Upper lobe of left lung (tissue), 6 donors: ENCODE data around the gene FASTK. TPM values are rescaled to one million over a fixed set of nuclear protein-coding genes. Genes with fewer than 3 reads are reported as not detected.
A peak's percentile ranks its signal among the peaks of the same experiment; 100 is the strongest.

Experiments
- ATAC-seq, 2 donors: fragments of 200-7000 bp; cut with Tn5 transposase; one replicate each; pipeline ENCODE4 v1.9.1; 2022; ENCODE audit warnings: mild to moderate bottlenecking in 2 of 2, moderate library complexity in 2 of 2; ENCODE audit not compliant: low FRiP score in 2 of 2
- DNase-seq, 2 donors: peaks; one replicate each; pipeline ENCODE4 v3.0.0-alpha.2; 2019 to 2020
- H3K27ac ChIP-seq, 4 donors: fragments of 200-600 bp; sonication (generic); one replicate each; pipeline ENCODE4 v1.5.1; 2016 to 2019
- H3K27me3 ChIP-seq, 4 donors: fragments of 200-600 bp; sonication (generic); one replicate each; pipeline ENCODE4 v1.5.1; 2017 to 2019
- H3K36me3 ChIP-seq, 4 donors: fragments of 200-600 bp; sonication (generic); one replicate each; pipeline ENCODE4 v1.5.1; 2016 to 2019
- H3K4me1 ChIP-seq, 4 donors: fragments of 200-600 bp; sonication (generic); one replicate each; pipeline ENCODE4 v1.5.1; 2018 to 2019
- H3K4me3 ChIP-seq, 4 donors: fragments of 200-600 bp; sonication (generic); one replicate each; pipeline ENCODE4 v1.5.1; 2017 to 2019; ENCODE audit warnings: mild to moderate bottlenecking in 2 of 4, moderate library complexity in 1 of 4
- H3K9me3 ChIP-seq, 4 donors: fragments of 200-600 bp; sonication (generic); one replicate each; pipeline ENCODE4 v1.5.1; 2018 to 2019
- EP300 ChIP-seq, 4 donors: sonication (generic); formaldehyde crosslinking; IDR thresholded peaks; one replicate each; pipeline ENCODE4 v1.5.1; 2017; ENCODE audit warnings: antibody characterized with exemption in 4 of 4, control low read depth in 2 of 4
- POLR2A ChIP-seq, 4 donors: fragments of 450-650 bp; IDR thresholded peaks; one replicate each; pipeline ENCODE4 v1.5.1; 2016 to 2017; ENCODE audit warnings: antibody characterized with exemption in 4 of 4, mild to moderate bottlenecking in 2 of 4
- POLR2AphosphoS5 ChIP-seq, 2 donors: sonication (generic); formaldehyde crosslinking; IDR thresholded peaks; one replicate each; pipeline ENCODE4 v1.5.1; 2017; ENCODE audit warnings: antibody characterized with exemption in 2 of 2
- WGBS, 2 donors: methylation state at CpG; one replicate each; pipeline ENCODE4 v1.1.5; 2017 to 2018; 5-methylcytosine and 5-hydroxymethylcytosine counted together
- total RNA-seq, 6 donors: library from RNA; depleted of rRNA in 4 of 6; stranded (reverse); fragments of >200 nt in 4 of 6; gene quantifications; one replicate each; pipeline versions ENCODE4 v1.1.0 to v1.2.1, GENCODE V29; 2016 to 2021
- TF ChIP-seq, protein P1 (sequence below), 6 experiments: fragments of 450-650 bp in 4 of 6; fragments of 200-600 bp in 2 of 6; sonication (generic) in 2 of 6; IDR thresholded peaks; one replicate each; pipeline ENCODE4 v1.5.1; 2016 to 2019; ENCODE audit warnings: antibody characterized with exemption in 6 of 6
- donor health status: DM: no; HTN: no; CAD: no; lungs with moderate emphysema.
- donor health status: DM: no; HTN: yes; CAD: no; lungs with severe emphysema.

FASTK gene
- total RNA-seq, 6 donors from 2014 or later, result 54.3 to 136 (median 78.0) TPM

GRCh38 chr7:151110941-151111645, 30.5 kb upstream of the FASTK start:
- peak overlapping the region in 2 of 4 donors; percentile 10 to 40 for H3K27ac ChIP-seq
- 22 to 56% methylated on average over 9 to 11 of the region's 20 CpGs for WGBS, 2 donors
- H3K4me3 ChIP-seq, result no peak overlapping the region
- peaks cover 22 to 55% (median 35%) of the 10 kb centered on the region in 4 donors for H3K4me1 ChIP-seq
- peak; percentile 71 to 80 for ATAC-seq
- no peaks in the 10 kb centered on the region for H3K27me3 ChIP-seq
- peak; percentile 80 to 85 for DNase-seq
- TF ChIP-seq EP300 (IDR thresholded peaks at IDR 0.05) (no peak), POLR2A (IDR thresholded peaks at IDR 0.05) (no peak), POLR2AphosphoS5 (IDR thresholded peaks at IDR 0.05) (no peak)
- TF ChIP-seq, protein P1, sequence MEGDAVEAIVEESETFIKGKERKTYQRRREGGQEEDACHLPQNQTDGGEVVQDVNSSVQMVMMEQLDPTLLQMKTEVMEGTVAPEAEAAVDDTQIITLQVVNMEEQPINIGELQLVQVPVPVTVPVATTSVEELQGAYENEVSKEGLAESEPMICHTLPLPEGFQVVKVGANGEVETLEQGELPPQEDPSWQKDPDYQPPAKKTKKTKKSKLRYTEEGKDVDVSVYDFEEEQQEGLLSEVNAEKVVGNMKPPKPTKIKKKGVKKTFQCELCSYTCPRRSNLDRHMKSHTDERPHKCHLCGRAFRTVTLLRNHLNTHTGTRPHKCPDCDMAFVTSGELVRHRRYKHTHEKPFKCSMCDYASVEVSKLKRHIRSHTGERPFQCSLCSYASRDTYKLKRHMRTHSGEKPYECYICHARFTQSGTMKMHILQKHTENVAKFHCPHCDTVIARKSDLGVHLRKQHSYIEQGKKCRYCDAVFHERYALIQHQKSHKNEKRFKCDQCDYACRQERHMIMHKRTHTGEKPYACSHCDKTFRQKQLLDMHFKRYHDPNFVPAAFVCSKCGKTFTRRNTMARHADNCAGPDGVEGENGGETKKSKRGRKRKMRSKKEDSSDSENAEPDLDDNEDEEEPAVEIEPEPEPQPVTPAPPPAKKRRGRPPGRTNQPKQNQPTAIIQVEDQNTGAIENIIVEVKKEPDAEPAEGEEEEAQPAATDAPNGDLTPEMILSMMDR (IDR thresholded peaks at IDR 0.05), result peak; percentile 88 to 96 (median 94)
- H3K36me3 ChIP-seq, result peaks cover 0 to 11% (median 0%) of the 10 kb centered on the region in 4 donors
- H3K9me3 ChIP-seq, result no peaks in the 10 kb centered on the region

DNA sequence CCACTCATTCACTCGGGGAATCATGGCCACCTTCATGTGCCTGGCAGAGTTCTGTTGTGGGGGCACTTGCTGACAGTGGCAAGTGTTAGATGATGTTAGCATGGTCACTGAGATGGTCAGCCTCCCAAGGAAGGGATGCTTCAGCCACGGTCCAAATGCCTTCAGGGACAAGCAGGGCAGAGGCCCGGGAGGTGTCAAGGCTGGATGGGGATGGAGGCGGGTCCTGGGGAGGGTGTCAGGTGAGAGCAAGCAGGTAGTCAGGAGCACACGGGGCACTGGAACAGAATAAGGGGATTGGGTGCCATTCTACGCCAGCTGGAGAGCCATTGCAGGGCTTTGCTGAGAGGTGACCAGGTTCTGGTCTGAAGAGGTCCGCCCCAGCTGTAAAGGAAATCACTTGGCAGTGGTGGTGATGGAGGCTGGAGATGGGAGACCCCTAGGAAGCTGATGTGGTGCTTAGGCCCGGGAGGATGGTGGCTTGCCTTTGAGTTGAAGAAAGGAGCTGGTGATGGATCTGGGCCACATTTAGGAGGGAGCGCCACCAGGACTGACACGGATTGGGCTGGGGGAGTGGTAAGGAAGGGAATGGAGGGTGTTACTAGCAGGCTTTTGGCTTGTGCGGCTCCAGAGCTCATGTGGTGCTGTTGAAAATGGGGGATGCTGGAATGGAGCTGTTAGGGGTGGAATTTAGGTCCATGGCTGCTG, 29.8 kb upstream of the FASTK start:
- TF ChIP-seq, protein P1 (IDR thresholded peaks at IDR 0.05), result no peak
- TF ChIP-seq POLR2A (IDR thresholded peaks at IDR 0.05), result no peak
- TF ChIP-seq POLR2AphosphoS5 (IDR thresholded peaks at IDR 0.05), result no peak
- TF ChIP-seq EP300 (IDR thresholded peaks at IDR 0.05), result no peak
- Histone ChIP-seq H3K4me3 (no peak overlapping the region), H3K36me3 (peaks cover 0 to 11% (median 0%) of the 10 kb centered on the region in 4 donors), H3K4me1 (peaks cover 22 to 48% (median 30%) of the 10 kb centered on the region in 4 donors), H3K27me3 (no peaks in the 10 kb centered on the region), H3K27ac (peak overlapping the region in 2 of 4 donors; percentile 10 to 40), H3K9me3 (no peaks in the 10 kb centered on the region)
- 75 to 80% methylated on average over 10 to 11 of the region's 11 CpGs for WGBS, 2 donors
- ATAC-seq (no peak), DNase-seq (no peak)

GRCh38 chr7:151109094-151110048, 28.8 kb upstream of the FASTK start:
- Histone ChIP-seq H3K36me3 (peaks cover 0 to 10% (median 2%) of the 10 kb centered on the region in 4 donors), H3K9me3 (no peaks in the 10 kb centered on the region), H3K27me3 (no peaks in the 10 kb centered on the region), H3K4me3 (no peak overlapping the region), H3K27ac (peak overlapping the region in 2 of 4 donors; percentile 40 to 51), H3K4me1 (peaks cover 21 to 44% (median 29%) of the 10 kb centered on the region in 4 donors)
- peak; percentile 51 to 61 for DNase-seq
- peak in 1 of 2 donors; percentile 76 for ATAC-seq
- TF ChIP-seq EP300 (IDR thresholded peaks at IDR 0.05) (no peak), POLR2A (IDR thresholded peaks at IDR 0.05) (no peak), POLR2AphosphoS5 (IDR thresholded peaks at IDR 0.05) (no peak)
- TF ChIP-seq, protein P1 (IDR thresholded peaks at IDR 0.05), result no peak
- WGBS, 2 donors, result 62 to 72% methylated on average over 8 to 15 of the region's 15 CpGs

DNA sequence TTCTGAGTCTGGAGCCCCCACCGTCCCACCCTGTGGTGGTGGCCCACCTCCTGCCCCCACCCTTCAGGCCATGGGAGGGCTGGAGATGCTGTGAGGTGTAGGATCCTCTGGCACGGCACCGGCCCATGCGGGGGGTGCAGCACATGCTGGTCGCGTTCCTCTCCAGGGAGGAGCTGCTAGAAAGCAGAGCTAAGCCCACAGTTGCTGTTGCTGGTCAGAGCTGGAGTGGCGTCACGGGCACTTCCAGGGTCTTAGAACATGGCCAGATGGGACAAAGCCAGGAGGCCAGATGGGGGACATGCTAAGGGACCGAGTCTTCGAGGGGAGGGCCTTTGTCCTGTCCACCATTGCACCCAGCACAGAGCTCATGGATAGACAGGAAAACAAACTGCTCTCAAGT, 27.3 kb upstream of the FASTK start:
- WGBS, 2 donors, result 84 to 100% methylated on average over 1 to 10 of the region's 10 CpGs
- Histone ChIP-seq H3K4me3 (no peak overlapping the region), H3K9me3 (no peaks in the 10 kb centered on the region), H3K36me3 (peaks cover 0 to 6% (median 2%) of the 10 kb centered on the region in 4 donors), H3K27ac (peak overlapping the region in 1 of 4 donors; percentile 15), H3K4me1 (peaks cover 8 to 29% (median 21%) of the 10 kb centered on the region in 4 donors), H3K27me3 (no peaks in the 10 kb centered on the region)
- TF ChIP-seq, protein P1 (IDR thresholded peaks at IDR 0.05), result no peak
- TF ChIP-seq POLR2A (IDR thresholded peaks at IDR 0.05) (no peak), POLR2AphosphoS5 (IDR thresholded peaks at IDR 0.05) (no peak), EP300 (IDR thresholded peaks at IDR 0.05) (no peak)
- ATAC-seq (no peak), DNase-seq (peak in 1 of 2 donors; percentile 63)
